ENCODE results near the gene TUBB4A.
A peak's percentile ranks its signal among the peaks of the same experiment; 100 is the strongest.
"Not testable (repeated sequence)": the region's sequence is repeated elsewhere in the genome, so short reads cannot be mapped to it uniquely, and the experiment has no call there.

The TUBB4A gene

GRCh38 chr19:6501740-6502648 is at the start of gene TUBB4A:
TSS of gene TUBB4A (minus strand) at chr19:6502309. CDS start at chr19:6502212, 97 bp downstream.
- DNase-seq (ENCODE audit: low read depth), result peak; percentile 32
- no peak within 1 kb of the TSS for H3K4me3 ChIP-seq (ENCODE audit: low read depth, low read length)
- TF ChIP-seq POLR2A (IDR thresholded peaks at IDR 0.05; ENCODE audit: extremely low read depth, insufficient read length) (no peak), MYC (IDR thresholded peaks at IDR 0.05; ENCODE audit: low read depth, low read length) (peak; percentile 47; the same call in 1 of the 2 replicates), CTCF (IDR thresholded peaks at IDR 0.05; ENCODE audit: low read depth, low read length) (no peak), MAX (IDR thresholded peaks at IDR 0.05; ENCODE audit: low read depth, low read length) (peak; percentile 66; the same call in 1 of the 2 replicates)

GRCh38 chr19:6551091-6551490 is 49.0 kb upstream of the TUBB4A start:
- TF ChIP-seq MYC (IDR thresholded peaks at IDR 0.05; ENCODE audit: low read depth, low read length) (no peak), POLR2A (IDR thresholded peaks at IDR 0.05; ENCODE audit: extremely low read depth, insufficient read length) (no peak), MAX (IDR thresholded peaks at IDR 0.05; ENCODE audit: low read depth, low read length) (no peak), CTCF (IDR thresholded peaks at IDR 0.05; ENCODE audit: low read depth, low read length) (no peak)
- DNase-seq (ENCODE audit: low read depth), result no peak
- no peak overlapping the region for H3K4me3 ChIP-seq (ENCODE audit: low read depth, low read length)

- DNase-seq (ENCODE audit: low read depth), result peak; percentile 28
- H3K4me3 ChIP-seq (ENCODE audit: low read depth, low read length), result not testable (repeated sequence)
Measured at GRCh38 chr19:6550679-6551078, 48.6 kb upstream of the TUBB4A start.

- H3K4me3 ChIP-seq (ENCODE audit: low read depth, low read length), result no peak overlapping the region
- DNase-seq (ENCODE audit: low read depth), result no peak
- TF ChIP-seq MAX (IDR thresholded peaks at IDR 0.05; ENCODE audit: low read depth, low read length) (no peak), MYC (IDR thresholded peaks at IDR 0.05; ENCODE audit: low read depth, low read length) (no peak), POLR2A (IDR thresholded peaks at IDR 0.05; ENCODE audit: extremely low read depth, insufficient read length) (no peak), CTCF (IDR thresholded peaks at IDR 0.05; ENCODE audit: low read depth, low read length) (no peak)
Measured at GRCh38 chr19:6543866-6544347, 41.8 kb upstream of the TUBB4A start.

- no peak for DNase-seq (ENCODE audit: low read depth)
- TF ChIP-seq POLR2A (IDR thresholded peaks at IDR 0.05; ENCODE audit: extremely low read depth, insufficient read length) (no peak), MAX (IDR thresholded peaks at IDR 0.05; ENCODE audit: low read depth, low read length) (no peak)
Measured at GRCh38 chr19:6540918-6541689, 39.0 kb upstream of the TUBB4A start.

GRCh38 chr19:6539514-6539913 is 37.4 kb upstream of the TUBB4A start:
- TF ChIP-seq POLR2A (IDR thresholded peaks at IDR 0.05; ENCODE audit: extremely low read depth, insufficient read length) (no peak), MAX (IDR thresholded peaks at IDR 0.05; ENCODE audit: low read depth, low read length) (no peak), MYC (IDR thresholded peaks at IDR 0.05; ENCODE audit: low read depth, low read length) (no peak), CTCF (IDR thresholded peaks at IDR 0.05; ENCODE audit: low read depth, low read length) (no peak)
- no peak for DNase-seq (ENCODE audit: low read depth)
- H3K4me3 ChIP-seq (ENCODE audit: low read depth, low read length), result no peak overlapping the region

More at GRCh38 chr19:6540918-6541689, 39.0 kb upstream of the TUBB4A start:
- no peak overlapping the region for H3K4me3 ChIP-seq (ENCODE audit: low read depth, low read length)

Measured in NB4 (cell line).